HFF-Myc (cell line): ENCODE data around the gene CLASP1.

Experiments used
- DNase-seq: peaks from one replicate; pipeline ENCODE4 v3.0.0-alpha.2; 2011; ENCODE audit warnings: low read depth; ENCODE audit errors: extremely low read depth
- H3K4me3 ChIP-seq: replicated peaks from 2 replicates; pipeline ENCODE4 v1.5.1; 2011; ENCODE audit warnings: low read depth, mild to moderate bottlenecking, control low read depth, low read length
- TF ChIP-seq, protein P1 (sequence below): IDR thresholded peaks from 2 replicates; pipeline ENCODE4 v1.5.1; 2012; ENCODE audit warnings: mild to moderate bottlenecking, low read depth, low read length, control low read depth; ENCODE audit errors: missing control alignments

The CLASP1 gene

DNA sequence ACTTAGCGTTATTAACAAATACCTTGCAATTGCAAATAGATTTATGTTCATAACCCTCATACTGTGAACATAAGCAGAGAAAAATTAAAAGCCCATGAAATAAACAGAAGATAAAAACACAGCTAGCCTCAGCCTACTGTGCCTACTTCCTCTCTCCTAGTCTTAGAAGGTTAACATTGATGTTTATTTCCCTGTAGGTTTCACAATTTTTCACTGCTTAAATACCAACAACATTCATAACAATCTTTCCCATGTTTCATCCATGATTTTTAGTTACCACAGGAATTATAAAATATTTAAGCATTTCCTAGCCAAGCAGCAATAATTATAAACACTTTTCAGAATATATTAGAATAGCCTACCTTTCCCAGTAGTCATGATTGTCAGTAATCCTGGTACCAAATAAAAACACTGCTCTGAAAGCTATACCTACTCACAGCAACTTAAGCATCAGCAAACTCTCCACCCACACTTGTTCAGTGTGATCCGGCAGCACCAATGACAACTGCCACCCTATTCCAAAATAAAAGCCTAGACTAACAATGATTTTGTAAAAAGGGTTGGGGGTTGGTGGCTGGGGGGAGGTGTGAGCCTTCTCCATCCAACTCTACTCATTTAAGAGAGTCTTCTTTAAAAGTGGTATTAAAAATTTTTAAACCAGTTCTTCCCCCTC is 159.2 kb downstream of the CLASP1 start:
- TF ChIP-seq, protein P1, sequence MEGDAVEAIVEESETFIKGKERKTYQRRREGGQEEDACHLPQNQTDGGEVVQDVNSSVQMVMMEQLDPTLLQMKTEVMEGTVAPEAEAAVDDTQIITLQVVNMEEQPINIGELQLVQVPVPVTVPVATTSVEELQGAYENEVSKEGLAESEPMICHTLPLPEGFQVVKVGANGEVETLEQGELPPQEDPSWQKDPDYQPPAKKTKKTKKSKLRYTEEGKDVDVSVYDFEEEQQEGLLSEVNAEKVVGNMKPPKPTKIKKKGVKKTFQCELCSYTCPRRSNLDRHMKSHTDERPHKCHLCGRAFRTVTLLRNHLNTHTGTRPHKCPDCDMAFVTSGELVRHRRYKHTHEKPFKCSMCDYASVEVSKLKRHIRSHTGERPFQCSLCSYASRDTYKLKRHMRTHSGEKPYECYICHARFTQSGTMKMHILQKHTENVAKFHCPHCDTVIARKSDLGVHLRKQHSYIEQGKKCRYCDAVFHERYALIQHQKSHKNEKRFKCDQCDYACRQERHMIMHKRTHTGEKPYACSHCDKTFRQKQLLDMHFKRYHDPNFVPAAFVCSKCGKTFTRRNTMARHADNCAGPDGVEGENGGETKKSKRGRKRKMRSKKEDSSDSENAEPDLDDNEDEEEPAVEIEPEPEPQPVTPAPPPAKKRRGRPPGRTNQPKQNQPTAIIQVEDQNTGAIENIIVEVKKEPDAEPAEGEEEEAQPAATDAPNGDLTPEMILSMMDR: no peak

DNA sequence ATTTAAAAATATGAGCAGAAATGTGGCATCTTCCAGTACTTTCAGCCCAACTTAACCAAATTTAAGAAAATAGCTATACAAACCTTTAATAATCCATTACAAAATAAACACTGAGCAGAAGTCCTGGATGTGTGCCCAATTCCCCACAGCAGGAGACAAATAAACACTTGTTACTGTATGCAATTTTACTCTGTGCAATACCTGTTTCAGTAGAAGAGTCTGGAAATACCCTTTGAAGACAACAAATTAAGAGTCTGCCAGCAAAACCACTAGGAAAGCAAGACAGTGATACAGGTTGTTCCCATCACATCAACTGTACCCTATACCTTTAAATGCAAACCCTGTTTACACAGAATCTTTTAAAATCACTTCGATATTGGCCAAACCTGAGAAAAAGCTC is 160.0 kb downstream of the CLASP1 start:
- TF ChIP-seq, protein P1: no peak
- no peak overlapping the region for H3K4me3 ChIP-seq
- no peak for DNase-seq

More for the DNA sequence above, 159.2 kb downstream of the CLASP1 start:
- H3K4me3 ChIP-seq: no peak overlapping the region
- no peak for DNase-seq

DNA sequence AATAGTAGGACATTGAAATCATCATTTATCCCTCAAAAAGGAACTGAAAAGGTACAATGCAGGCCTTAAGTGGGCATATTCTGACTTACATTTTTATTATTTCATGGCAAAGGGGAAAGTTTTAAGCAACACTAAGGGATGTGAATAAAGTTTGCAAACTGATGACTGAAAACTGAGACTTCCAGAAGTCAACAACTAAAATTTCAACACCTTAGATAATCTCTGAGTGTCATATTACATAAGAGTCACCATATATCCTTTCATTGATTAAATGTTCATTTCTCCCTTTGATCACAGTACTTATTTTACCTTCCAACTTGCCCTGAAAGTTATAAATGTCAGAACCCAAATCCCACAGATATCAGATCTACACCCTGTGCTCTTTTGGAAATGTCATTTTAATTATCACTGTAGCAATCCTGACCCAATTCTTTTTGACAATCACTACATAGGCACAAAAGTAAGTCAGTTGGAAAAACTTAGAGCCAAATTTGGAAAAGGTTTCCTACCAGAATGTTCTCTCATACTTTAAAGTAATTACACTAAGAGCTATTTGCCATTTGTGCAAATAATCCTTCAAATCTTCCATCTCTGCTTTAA is 163.0 kb downstream of the CLASP1 start:
- TF ChIP-seq, protein P1: no peak
- no peak overlapping the region for H3K4me3 ChIP-seq
- no peak for DNase-seq

DNA sequence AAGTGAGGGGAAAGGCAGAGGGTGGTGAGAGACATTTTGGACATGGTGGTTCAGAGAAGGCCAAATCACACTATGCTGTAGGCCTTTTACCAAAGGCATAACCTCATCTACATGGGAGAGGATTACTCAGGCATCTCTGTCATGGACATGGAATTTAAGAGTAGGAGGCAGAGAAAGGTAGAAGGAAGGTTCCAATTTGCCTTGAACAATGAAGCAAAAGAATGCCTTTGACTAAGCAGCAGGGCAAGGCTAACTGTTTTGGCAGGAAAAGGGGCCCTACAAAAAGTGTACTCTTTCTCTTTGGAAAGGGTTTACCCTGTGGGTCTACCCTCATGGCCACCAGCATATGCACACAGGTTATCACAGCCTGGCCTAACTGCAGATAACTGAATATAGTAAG is 164.2 kb downstream of the CLASP1 start:
- TF ChIP-seq, protein P1: no peak
- DNase-seq: no peak
- no peak overlapping the region for H3K4me3 ChIP-seq

DNA sequence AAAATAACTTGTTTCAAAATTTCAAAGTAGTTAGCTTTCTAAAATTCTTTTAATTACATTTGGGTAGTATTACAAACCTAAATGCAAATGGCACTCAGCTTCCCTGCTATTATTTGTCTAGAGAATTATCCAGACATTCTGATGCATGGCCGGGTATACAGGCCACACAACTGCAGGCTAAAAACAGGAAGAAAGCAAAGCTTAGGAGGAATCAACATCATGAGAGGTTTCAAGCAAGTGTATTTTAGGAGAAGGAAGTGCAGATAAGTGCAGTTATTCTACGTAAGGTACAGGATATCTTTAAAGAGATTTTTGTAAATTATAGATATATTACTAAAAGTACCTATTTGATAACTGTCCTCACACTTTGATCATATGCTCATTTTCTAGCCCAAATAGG is 165.4 kb downstream of the CLASP1 start:
- H3K4me3 ChIP-seq: no peak overlapping the region
- DNase-seq: no peak
- TF ChIP-seq, protein P1: no peak

DNA sequence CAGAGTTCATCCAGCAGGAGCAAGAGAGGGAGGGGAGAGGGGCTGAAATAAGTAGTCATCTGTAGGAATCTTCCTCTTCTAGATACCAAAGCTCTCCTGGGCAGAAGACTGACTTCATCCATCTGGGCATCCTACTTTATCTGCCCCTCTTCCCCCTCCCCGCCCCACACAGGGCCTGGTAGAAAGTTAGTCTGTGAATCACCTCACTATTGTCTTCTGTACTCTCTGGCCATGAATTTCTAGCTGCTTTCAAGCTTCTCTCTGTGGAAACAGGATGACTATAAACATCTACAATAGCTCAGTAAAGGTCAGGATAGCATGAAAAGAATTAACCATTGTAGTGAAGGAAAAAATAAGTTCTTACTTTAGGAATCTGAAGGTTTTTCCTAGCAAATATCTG is 166.2 kb downstream of the CLASP1 start:
- DNase-seq: no peak
- TF ChIP-seq, protein P1: no peak
- H3K4me3 ChIP-seq: no peak overlapping the region
